ENCODE measurements around the gene PHLDA2.

DNA sequence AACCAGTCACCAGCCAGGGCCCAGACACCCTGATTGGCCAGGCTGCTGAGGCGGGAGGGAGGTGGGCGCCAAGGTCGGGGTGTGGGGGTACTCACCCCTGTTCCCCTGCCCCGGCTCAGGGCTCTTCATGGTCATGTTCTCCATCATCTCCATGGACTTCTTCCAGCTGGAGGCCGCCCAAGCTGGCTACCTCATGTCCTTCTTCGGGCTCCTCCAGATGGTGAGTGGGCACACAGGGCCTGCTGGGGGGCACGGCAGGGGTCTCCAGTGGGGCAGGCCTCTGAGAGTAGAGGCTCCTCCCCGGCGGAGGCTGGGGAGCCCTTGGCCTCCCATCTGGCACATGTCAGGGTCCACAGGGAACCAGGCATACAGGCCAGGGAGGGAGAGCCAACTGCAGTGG is 10.0 kb downstream of the PHLDA2 start:
- TF ChIP-seq POLR2A (IDR thresholded peaks at IDR 0.05; ENCODE audit: low read depth, low read length) (no peak), JUN (IDR thresholded peaks at IDR 0.05; ENCODE audit: borderline replicate concordance, insufficient read depth, insufficient read length, low read depth) (no peak), POLR2AphosphoS5 (IDR thresholded peaks at IDR 0.05; ENCODE audit: insufficient read depth, low read depth, low read length) (no peak)
- TF ChIP-seq, protein P1, sequence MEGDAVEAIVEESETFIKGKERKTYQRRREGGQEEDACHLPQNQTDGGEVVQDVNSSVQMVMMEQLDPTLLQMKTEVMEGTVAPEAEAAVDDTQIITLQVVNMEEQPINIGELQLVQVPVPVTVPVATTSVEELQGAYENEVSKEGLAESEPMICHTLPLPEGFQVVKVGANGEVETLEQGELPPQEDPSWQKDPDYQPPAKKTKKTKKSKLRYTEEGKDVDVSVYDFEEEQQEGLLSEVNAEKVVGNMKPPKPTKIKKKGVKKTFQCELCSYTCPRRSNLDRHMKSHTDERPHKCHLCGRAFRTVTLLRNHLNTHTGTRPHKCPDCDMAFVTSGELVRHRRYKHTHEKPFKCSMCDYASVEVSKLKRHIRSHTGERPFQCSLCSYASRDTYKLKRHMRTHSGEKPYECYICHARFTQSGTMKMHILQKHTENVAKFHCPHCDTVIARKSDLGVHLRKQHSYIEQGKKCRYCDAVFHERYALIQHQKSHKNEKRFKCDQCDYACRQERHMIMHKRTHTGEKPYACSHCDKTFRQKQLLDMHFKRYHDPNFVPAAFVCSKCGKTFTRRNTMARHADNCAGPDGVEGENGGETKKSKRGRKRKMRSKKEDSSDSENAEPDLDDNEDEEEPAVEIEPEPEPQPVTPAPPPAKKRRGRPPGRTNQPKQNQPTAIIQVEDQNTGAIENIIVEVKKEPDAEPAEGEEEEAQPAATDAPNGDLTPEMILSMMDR (IDR thresholded peaks at IDR 0.05; ENCODE audit: extremely low read depth in 1 of 2, insufficient read depth in 1 of 2, low read depth in 1 of 2, low read length in 2 of 2): no peak

All from endothelial cell of umbilical vein (primary cell).